ENCODE measurements around the gene ABCA2.

The ABCA2 gene

GRCh38 chr9:137030538-137031527 is 2.8 kb upstream of the ABCA2 start:
- no peak for FAIRE-seq

GRCh38 chr9:137030006-137030405 is 2.0 kb upstream of the ABCA2 start:
- FAIRE-seq, result no peak

GRCh38 chr9:137029058-137029936 is 1.3 kb upstream of the ABCA2 start:
- FAIRE-seq, result no peak

DNA sequence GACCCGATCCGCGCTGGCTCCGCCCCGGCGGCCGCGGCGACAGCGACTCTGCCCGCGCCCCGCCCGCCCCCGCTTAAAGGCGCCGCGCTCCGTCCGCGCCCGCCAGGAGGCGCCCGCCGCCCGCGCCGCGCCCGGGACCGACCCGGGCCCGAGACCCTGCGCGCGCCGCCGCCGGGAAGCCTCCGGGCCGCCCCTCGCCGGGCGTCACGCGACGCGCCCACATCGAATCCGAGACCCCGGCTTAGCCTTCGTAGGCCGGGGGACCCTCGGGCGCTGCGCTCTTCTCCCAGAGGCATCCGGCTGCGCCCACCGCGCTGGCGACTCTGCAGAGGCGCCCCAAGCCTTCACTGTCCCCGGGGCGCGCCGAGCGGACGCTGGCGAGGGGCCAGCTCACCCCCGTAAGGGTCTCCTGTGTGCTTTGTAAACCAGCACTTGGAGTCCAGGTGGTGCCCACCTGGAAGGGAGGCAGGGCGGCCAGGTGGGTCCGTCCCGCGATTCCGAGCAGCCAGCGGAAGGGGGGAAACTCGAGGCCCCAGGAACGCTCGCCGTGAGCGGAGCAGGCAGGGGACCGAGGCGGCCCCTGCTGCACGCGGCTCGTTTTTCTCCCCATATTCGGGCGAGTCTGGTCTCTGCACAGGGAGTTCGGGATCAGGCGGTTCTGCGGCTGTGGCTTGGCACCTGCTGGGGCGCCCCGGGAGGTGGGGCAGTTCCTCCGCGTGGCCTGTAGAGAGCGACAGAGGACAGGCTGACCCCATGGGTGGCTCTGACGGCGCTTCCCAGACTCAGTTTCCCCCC is 423 bp upstream of the ABCA2 start:
- no peak for FAIRE-seq

DNA sequence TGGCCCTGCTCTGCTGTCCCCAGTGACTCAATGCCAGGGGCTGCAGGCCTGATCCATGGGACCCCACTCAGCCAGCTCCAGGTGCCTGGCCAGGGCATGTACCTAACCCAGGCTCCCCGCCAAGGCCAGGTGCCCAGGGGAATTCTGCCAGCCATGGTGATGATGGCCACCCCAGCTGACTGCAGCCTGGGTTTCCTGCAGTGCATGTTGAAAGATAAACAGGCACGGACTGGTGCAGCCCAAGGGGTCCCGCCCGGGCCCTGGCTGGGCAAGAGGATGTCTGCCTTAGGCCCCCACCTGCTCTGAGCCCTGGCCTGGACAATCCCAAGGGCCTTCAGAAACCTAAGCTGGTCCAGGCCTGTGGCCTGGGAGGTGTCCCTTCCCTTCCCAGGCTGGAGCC is 1.2 kb downstream of the ABCA2 start:
- FAIRE-seq, result no peak

DNA sequence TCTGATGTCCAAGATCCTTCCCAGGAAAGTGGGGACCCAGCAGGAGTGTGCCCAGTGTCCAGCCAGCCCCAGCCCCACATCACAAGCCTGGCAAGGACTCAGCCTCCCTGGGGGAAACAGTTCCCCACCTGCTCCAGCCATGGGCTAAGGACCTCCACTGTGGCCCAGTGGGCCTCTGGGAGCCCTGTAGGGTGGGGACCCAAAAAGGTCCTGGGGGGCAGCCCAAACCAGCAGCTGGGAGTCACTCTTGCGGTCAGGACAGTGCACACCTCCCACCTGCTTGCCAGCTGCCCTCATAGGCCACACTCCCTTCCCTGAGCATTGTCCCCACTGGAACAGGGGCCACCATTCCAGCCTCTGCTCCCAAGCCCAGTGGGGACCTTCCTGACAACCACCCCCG is 1.7 kb downstream of the ABCA2 start:
- no peak for FAIRE-seq

- FAIRE-seq, result no peak
Observed at GRCh38 chr9:137025517-137025966, 2.5 kb downstream of the ABCA2 start.

GRCh38 chr9:137023583-137023991 is 4.5 kb downstream of the ABCA2 start:
- FAIRE-seq, result no peak

DNA sequence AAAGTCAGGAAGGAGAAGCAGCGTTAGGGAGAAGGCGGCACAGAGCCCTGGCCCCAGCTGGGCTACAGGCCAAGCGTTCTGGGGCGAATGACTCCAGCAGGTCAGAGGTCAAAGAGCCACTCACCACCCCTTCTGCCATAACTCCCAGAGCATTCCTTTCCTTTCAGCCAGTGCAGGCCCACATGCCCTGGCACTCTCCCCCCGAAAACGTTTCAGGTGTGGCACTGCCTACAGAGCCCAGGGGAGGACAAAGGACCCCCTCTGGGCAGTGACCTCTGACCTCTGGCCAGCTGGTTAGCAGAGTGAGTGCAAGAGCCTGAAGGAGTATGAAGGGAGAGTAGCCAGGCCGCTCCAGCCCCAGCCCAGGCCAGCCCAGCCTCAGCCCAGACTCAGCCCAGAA is 4.9 kb downstream of the ABCA2 start:
- no peak for FAIRE-seq

DNA sequence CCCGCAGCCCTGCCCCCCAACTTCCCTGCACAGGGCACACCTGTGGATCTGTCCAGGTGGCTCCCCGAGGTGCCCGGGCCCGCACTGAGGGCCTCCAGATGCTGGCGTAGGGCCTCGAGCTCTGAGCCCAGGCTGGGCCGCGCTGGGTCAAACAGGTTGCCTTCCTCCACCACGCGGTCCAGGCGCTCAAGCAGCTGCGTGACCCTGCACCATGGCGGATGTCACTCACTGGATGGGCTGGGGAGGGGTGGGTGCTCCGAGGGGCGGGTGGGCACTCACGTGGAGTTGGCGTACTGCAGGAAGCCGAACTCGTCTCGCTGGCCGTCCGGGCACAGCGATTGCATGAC is 5.4 kb downstream of the ABCA2 start:
- FAIRE-seq, result no peak

DNA sequence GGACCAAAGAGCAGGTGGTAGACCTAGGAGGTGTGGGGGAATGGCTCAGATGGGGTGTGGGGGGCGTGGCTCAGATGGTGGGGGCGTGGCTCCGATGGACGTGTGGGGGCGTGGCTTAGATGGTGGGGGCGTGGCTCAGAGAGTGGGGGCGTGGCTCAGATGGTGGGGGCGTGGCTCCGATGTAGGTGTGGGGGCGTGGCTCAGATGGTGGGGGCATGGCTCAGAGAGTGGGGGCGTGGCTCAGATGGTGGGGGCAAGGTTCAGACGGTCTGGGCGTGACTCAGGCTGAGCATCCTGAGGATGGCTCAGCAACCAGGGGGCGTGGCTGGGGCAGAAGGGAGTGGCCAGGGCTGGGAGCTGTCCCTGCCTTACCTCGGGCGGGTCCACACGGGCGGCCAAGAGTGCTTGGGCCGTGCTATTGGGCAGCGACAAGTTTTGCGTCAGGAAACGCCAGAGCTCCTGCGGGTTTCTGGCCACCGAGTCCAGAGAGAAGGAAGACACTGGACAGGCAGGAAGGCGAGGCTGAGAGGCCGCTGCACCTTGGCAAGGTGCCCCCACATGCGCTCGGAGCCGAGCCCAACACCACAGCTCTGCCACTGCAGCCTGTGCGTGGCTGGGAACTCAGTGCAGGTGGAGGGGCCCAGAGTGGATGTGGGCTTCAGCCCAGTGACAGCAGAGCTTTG is 5.9 kb downstream of the ABCA2 start:
- no peak for FAIRE-seq

DNA sequence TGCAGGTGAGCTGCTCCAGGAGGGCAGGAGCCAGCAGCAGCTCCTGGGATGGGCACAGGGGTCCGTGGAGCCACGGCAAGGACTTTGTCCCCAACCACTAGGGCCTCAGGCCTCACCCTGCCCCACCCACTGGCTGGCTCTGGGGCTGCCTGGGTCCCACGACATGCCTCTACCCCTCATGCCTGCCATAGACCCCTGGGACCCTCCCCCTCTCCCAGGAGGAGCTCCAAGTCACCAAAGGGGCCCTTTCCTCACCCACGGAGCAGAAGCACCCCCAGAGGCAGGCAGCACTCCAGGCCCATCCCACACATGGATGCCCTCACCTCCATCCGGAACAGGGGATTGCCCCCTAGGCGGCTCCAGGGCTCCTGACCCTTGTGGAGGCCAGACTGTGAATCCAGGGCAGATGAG is 6.5 kb downstream of the ABCA2 start:
- no peak for FAIRE-seq

- no peak for FAIRE-seq
Observed at GRCh38 chr9:137020771-137021567, 7.1 kb downstream of the ABCA2 start.

GRCh38 chr9:137019891-137020683 is 8.0 kb downstream of the ABCA2 start:
- FAIRE-seq, result no peak

GRCh38 chr9:137018761-137019559 is 9.1 kb downstream of the ABCA2 start:
- FAIRE-seq, result no peak

DNA sequence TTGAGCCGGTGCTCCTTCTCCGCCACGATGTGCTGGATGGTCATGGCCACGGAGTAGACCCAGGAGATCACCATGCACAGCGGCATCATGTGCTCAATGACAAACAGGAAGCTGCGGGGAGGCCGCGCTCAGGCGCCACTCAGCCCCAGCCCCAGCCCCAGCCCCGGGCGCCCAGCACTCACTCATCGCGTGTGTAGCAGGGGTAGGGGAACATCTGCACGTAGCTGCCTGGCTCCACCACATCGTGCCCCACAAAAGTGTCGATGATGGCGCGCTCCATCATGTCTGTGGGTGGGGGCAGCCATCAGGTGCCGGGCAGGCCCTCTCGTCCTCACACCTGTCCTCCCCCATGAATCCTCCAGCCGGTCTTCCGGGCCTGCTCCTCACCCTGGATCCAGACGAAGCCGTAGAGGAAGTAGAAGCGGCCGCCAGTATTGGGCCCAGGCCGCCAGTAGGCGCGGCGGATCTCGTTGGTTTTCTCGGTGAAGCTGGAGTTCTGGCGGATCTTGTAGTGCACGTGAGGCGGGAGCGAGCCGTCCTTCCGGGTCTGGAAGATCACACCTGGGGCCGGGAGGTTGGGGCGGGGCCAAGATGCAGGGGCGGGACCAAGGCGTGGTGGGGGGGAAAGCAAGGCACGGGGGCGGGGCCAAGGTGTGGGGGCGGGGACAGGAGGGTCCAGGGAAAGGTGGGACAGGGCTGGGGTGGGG is 10.1 kb downstream of the ABCA2 start:
- FAIRE-seq, result no peak

- FAIRE-seq, result no peak
Observed at GRCh38 chr9:137017071-137017470, 11.0 kb downstream of the ABCA2 start.

GRCh38 chr9:137016436-137016835 is 11.6 kb downstream of the ABCA2 start:
- no peak for FAIRE-seq

DNA sequence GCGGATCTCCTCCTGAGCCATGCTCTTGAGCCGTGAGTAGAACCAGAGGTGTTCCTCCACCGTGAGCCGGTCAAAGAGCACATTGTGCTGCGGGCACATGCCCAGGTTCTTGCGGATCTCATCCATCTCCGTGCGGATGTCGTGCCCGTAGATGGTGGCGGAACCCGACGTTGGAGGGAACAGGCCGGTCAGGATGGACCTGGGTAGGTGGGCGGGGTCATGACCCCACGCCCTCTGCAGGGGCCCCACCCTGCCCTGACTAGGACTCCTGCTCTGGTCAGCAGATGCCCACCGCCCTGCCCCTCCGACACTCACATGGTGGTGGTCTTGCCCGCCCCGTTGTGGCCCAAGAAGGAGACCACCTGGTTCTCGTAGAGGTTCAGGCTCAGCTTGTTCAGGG is 12.1 kb downstream of the ABCA2 start:
- no peak for FAIRE-seq
